Measurements from ENCODE around the gene PCBP1. TPM values are rescaled to one million over a fixed set of nuclear protein-coding genes. Genes with fewer than 3 reads are reported as not detected.

Gene PCBP1
- polyA plus RNA-seq, 2 of the 4 experiments (the other 2 are of a cell fraction), result 86.8 to 304 TPM

- Histone ChIP-seq H3K27ac (no peak overlapping the region), H3K4me1 (no peaks in the 10 kb centered on the region), H3K4me3 (no peak overlapping the region), H3K9me3 (no peaks in the 10 kb centered on the region), H3K4me2 (no peak overlapping the region)
- ChIA-PET CTCF (interaction anchor here (0.6 to 7.9 kb wide), 6 partner anchors 8 to 150 kb away, joined by 3 to 65 read pairs (median 3); partner anchors contain the start of gene MXD1), POLR2A (interaction anchor here (1.1 to 2.5 kb wide), 2 partner anchors 9 to 148 kb away, joined by 3 to 7 read pairs; partner anchors contain the start of gene MXD1)
- TF ChIP-seq ZNF302 (CRISPR knock-in tag; IDR thresholded peaks at IDR 0.05) (no peak), SMC3 (IDR thresholded peaks at IDR 0.05) (0 out of 3 replicates have a peak, but pooled peaks have one; percentile 10)
- FAIRE-seq (no peak), DNase-seq (ENCODE audit: low read depth in 1 of 2, low spot score in 1 of 2) (no peak), ATAC-seq (peak in 1 of 2 experiments; percentile 22; a peak in 2 of 6 replicates)
- 80% methylated on average over 2 of the region's 2 CpGs for WGBS (ENCODE audit: missing lambda C conversion rate)
Measured at GRCh38 chr2:70062270-70062669, 25.0 kb upstream of the PCBP1 start.

GRCh38 chr2:70068119-70068518 lies 19.2 kb upstream of the PCBP1 start:
- WGBS (ENCODE audit: missing lambda C conversion rate), result 87% methylated on average over 3 of the region's 3 CpGs
- TF ChIP-seq, protein P1, sequence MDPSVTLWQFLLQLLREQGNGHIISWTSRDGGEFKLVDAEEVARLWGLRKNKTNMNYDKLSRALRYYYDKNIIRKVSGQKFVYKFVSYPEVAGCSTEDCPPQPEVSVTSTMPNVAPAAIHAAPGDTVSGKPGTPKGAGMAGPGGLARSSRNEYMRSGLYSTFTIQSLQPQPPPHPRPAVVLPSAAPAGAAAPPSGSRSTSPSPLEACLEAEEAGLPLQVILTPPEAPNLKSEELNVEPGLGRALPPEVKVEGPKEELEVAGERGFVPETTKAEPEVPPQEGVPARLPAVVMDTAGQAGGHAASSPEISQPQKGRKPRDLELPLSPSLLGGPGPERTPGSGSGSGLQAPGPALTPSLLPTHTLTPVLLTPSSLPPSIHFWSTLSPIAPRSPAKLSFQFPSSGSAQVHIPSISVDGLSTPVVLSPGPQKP (IDR thresholded peaks at IDR 0.05; ENCODE audit: low read depth, low read length), result no peak
- TF ChIP-seq FOSL2 (IDR thresholded peaks at IDR 0.05) (no peak), FOSL2 (CRISPR knock-in tag; IDR thresholded peaks at IDR 0.05) (no peak), CTCF (IDR thresholded peaks at IDR 0.05) (no peak), JUN (IDR thresholded peaks at IDR 0.05) (no peak)
- POLR2A ChIA-PET, result interaction anchor here (1.0 to 3.8 kb wide), 3 partner anchors 10 to 154 kb away, joined by 3 to 18 read pairs (median 3); partner anchors contain the start of gene MXD1
- Histone ChIP-seq H3K4me3 (no peak overlapping the region), H3K9me3 (no peaks in the 10 kb centered on the region), H3K4me1 (0 out of 3 replicates have a peak, but pooled peaks cover 3% of the 10 kb centered on the region), H3K4me2 (no peak overlapping the region), H3K27ac (no peak overlapping the region)
- ATAC-seq, result no peak
- no peak for DNase-seq (ENCODE audit: low read depth in 1 of 2, low spot score in 1 of 2)
- CTCF ChIA-PET, result interaction anchor here (0.6 to 9.9 kb wide), 5 partner anchors 16 to 155 kb away, joined by 3 to 161 read pairs (median 4); partner anchors contain the start of gene MXD1
- FAIRE-seq, result no peak

GRCh38 chr2:70069049-70069448 lies 18.2 kb upstream of the PCBP1 start:
- 100% methylated on average over 3 of the region's 3 CpGs for WGBS (ENCODE audit: missing lambda C conversion rate)
- ATAC-seq, result no peak
- CTCF ChIA-PET, result interaction anchor here (0.9 to 9.9 kb wide), 12 partner anchors 8 to 344 kb away, joined by 3 to 161 read pairs (median 4); partner anchors contain the start of gene MXD1
- Histone ChIP-seq H3K9me3 (no peaks in the 10 kb centered on the region), H3K4me1 (0 out of 3 replicates have a peak, but pooled peaks cover 3% of the 10 kb centered on the region), H3K4me3 (no peak overlapping the region), H3K4me2 (no peak overlapping the region), H3K27ac (no peak overlapping the region)
- TF ChIP-seq, protein P2, sequence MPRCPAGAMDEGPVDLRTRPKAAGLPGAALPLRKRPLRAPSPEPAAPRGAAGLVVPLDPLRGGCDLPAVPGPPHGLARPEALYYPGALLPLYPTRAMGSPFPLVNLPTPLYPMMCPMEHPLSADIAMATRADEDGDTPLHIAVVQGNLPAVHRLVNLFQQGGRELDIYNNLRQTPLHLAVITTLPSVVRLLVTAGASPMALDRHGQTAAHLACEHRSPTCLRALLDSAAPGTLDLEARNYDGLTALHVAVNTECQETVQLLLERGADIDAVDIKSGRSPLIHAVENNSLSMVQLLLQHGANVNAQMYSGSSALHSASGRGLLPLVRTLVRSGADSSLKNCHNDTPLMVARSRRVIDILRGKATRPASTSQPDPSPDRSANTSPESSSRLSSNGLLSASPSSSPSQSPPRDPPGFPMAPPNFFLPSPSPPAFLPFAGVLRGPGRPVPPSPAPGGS (IDR thresholded peaks at IDR 0.05), result no peak
- no peak for DNase-seq (ENCODE audit: low read depth in 1 of 2, low spot score in 1 of 2)
- FAIRE-seq, result no peak
- POLR2A ChIA-PET, result interaction anchor here (1.3 to 3.8 kb wide), 2 partner anchors 74 to 155 kb away, joined by 3 to 18 read pairs; partner anchors contain the start of gene MXD1

- POLR2A ChIA-PET, result interaction anchor here (0.6 to 1.1 kb wide), 5 partner anchors 8 to 346 kb away, joined by 3 to 27 read pairs (median 3); partner anchors contain the start of gene MXD1
- H3K4me3 ChIP-seq, result no peak overlapping the region
- H3K4me2 ChIP-seq, result peak overlapping the region; percentile 18; the same call in 1 of the 3 replicates
- FAIRE-seq, result no peak
- ATAC-seq, result peak; percentile 99 to 100
- CTCF ChIA-PET, result interaction anchor here (0.6 to 9.9 kb wide), 36 partner anchors 9 to 453 kb away, joined by 3 to 161 read pairs (median 4); partner anchors contain the start of genes ANXA4, C2orf42, MXD1 and PCBP1
- peak; percentile 92 to 97 for DNase-seq (ENCODE audit: low read depth in 1 of 2, low spot score in 1 of 2)
- no peak for TF ChIP-seq POLR2AphosphoS2 (conservative IDR thresholded peaks at IDR 0.05; ENCODE audit: low read length)
- peak; percentile 58 for TF ChIP-seq MAX (IDR thresholded peaks at IDR 0.05)
- peak; percentile 90 for TF ChIP-seq SMC3 (IDR thresholded peaks at IDR 0.05)
- TF ChIP-seq RAD21 (conservative IDR thresholded peaks at IDR 0.05 in 1 of 2, IDR thresholded peaks at IDR 0.05 in 1 of 2), result peak; percentile 80 to 87
- TF ChIP-seq CTCF (IDR thresholded peaks at IDR 0.05), result peak; percentile 79
- TF ChIP-seq NFE2L2 (conservative IDR thresholded peaks at IDR 0.05; ENCODE audit: low read length), result no peak
- no peak for TF ChIP-seq MAZ (IDR thresholded peaks at IDR 0.05; ENCODE audit: borderline replicate concordance, low read depth, low read length)
- TF ChIP-seq POLR2A (IDR thresholded peaks at IDR 0.05; ENCODE audit: low read length), result no peak
- TF ChIP-seq EP300 (IDR thresholded peaks at IDR 0.05), result no peak
- no peak for TF ChIP-seq HDAC2 (IDR thresholded peaks at IDR 0.05)
- H3K4me1 ChIP-seq, result 0 out of 3 replicates have a peak, but pooled peaks cover 3% of the 10 kb centered on the region
- WGBS (ENCODE audit: missing lambda C conversion rate), result 62% methylated on average over 13 of the region's 13 CpGs
- H3K9me3 ChIP-seq, result no peaks in the 10 kb centered on the region
- peak overlapping the region; percentile 8 to 54; a peak in 4 of 6 replicates for H3K27ac ChIP-seq
Measured at GRCh38 chr2:70070542-70071268, 16.6 kb upstream of the PCBP1 start.

Data from A549 (cell line).